Measurements from ENCODE around the gene TC2N.
"Not testable (repeated sequence)": the region's sequence is repeated elsewhere in the genome, so short reads cannot be mapped to it uniquely, and the experiment has no call there.

Gene TC2N

GRCh38 chr14:91857614-91858013, 9.7 kb downstream of the TC2N start:
- H3K27ac Mint-ChIP-seq (ENCODE audit: low read depth), result peak overlapping the region; percentile 42
- H3K4me3 Mint-ChIP-seq, result peak overlapping the region; percentile 57
- ATAC-seq (replicated peaks; ENCODE audit: extremely low read depth, poor library complexity, severe bottlenecking), result no peak
- H3K4me1 Mint-ChIP-seq, result peaks cover 87% of the 10 kb centered on the region
- no peak for DNase-seq (ENCODE audit: low spot score in 2 of 2)
- H3K9me3 Mint-ChIP-seq, result no peaks in the 10 kb centered on the region
- H3K27me3 Mint-ChIP-seq, result no peaks in the 10 kb centered on the region
- H3K36me3 Mint-ChIP-seq (ENCODE audit: insufficient read depth), result peaks cover 65% of the 10 kb centered on the region

- no peaks in the 10 kb centered on the region for H3K27me3 Mint-ChIP-seq
- no peak for DNase-seq (ENCODE audit: low spot score in 2 of 2)
- peak overlapping the region; percentile 39 for H3K4me3 Mint-ChIP-seq
- no peaks in the 10 kb centered on the region for H3K9me3 Mint-ChIP-seq
- no peak for ATAC-seq (replicated peaks; ENCODE audit: extremely low read depth, poor library complexity, severe bottlenecking)
- H3K4me1 Mint-ChIP-seq, result peaks cover 73% of the 10 kb centered on the region
- peaks cover 63% of the 10 kb centered on the region for H3K36me3 Mint-ChIP-seq (ENCODE audit: insufficient read depth)
- peak overlapping the region; percentile 70 for H3K27ac Mint-ChIP-seq (ENCODE audit: low read depth)
Observed at GRCh38 chr14:91854327-91854934, 12.9 kb downstream of the TC2N start.

GRCh38 chr14:91851563-91851962, 15.8 kb downstream of the TC2N start:
- ATAC-seq (replicated peaks; ENCODE audit: extremely low read depth, poor library complexity, severe bottlenecking), result no peak
- Mint-ChIP-seq H3K27me3 (no peaks in the 10 kb centered on the region), H3K36me3 (ENCODE audit: insufficient read depth) (peaks cover 58% of the 10 kb centered on the region), H3K9me3 (no peaks in the 10 kb centered on the region), H3K27ac (ENCODE audit: low read depth) (peak overlapping the region; percentile 37), H3K4me1 (peaks cover 72% of the 10 kb centered on the region), H3K4me3 (no peak overlapping the region)
- DNase-seq (ENCODE audit: low spot score in 2 of 2), result no peak

GRCh38 chr14:91848504-91849001, 18.8 kb downstream of the TC2N start:
- peaks cover 61% of the 10 kb centered on the region for H3K4me1 Mint-ChIP-seq
- peaks cover 63% of the 10 kb centered on the region for H3K36me3 Mint-ChIP-seq (ENCODE audit: insufficient read depth)
- no peaks in the 10 kb centered on the region for H3K27me3 Mint-ChIP-seq
- H3K27ac Mint-ChIP-seq (ENCODE audit: low read depth), result no peak overlapping the region
- H3K9me3 Mint-ChIP-seq, result no peaks in the 10 kb centered on the region
- no peak for DNase-seq (ENCODE audit: low spot score in 2 of 2)
- no peak overlapping the region for H3K4me3 Mint-ChIP-seq
- no peak for ATAC-seq (replicated peaks; ENCODE audit: extremely low read depth, poor library complexity, severe bottlenecking)

- Mint-ChIP-seq H3K9me3 (no peaks in the 10 kb centered on the region), H3K27ac (ENCODE audit: low read depth) (no peak overlapping the region), H3K4me3 (no peak overlapping the region), H3K27me3 (no peaks in the 10 kb centered on the region), H3K4me1 (peaks cover 58% of the 10 kb centered on the region), H3K36me3 (ENCODE audit: insufficient read depth) (peaks cover 65% of the 10 kb centered on the region)
- DNase-seq (ENCODE audit: low spot score in 2 of 2), result no peak
- ATAC-seq (replicated peaks; ENCODE audit: extremely low read depth, poor library complexity, severe bottlenecking), result no peak
Observed at GRCh38 chr14:91847693-91848092, 19.6 kb downstream of the TC2N start.

GRCh38 chr14:91845652-91846051, 21.7 kb downstream of the TC2N start:
- Mint-ChIP-seq H3K4me3 (no peak overlapping the region), H3K27ac (ENCODE audit: low read depth) (peak overlapping the region; percentile 5), H3K27me3 (no peaks in the 10 kb centered on the region), H3K4me1 (peaks cover 64% of the 10 kb centered on the region), H3K36me3 (ENCODE audit: insufficient read depth) (peaks cover 58% of the 10 kb centered on the region), H3K9me3 (no peaks in the 10 kb centered on the region)
- no peak for ATAC-seq (replicated peaks; ENCODE audit: extremely low read depth, poor library complexity, severe bottlenecking)
- no peak for DNase-seq (ENCODE audit: low spot score in 2 of 2)

- DNase-seq (ENCODE audit: low spot score in 2 of 2); H3K9me3 Mint-ChIP-seq; H3K27me3 Mint-ChIP-seq; H3K27ac Mint-ChIP-seq (ENCODE audit: low read depth); ATAC-seq (replicated peaks; ENCODE audit: extremely low read depth, poor library complexity, severe bottlenecking); H3K4me3 Mint-ChIP-seq: not testable (repeated sequence)
- H3K36me3 Mint-ChIP-seq (ENCODE audit: insufficient read depth), result peaks cover 58% of the 10 kb centered on the region
- peaks cover 70% of the 10 kb centered on the region for H3K4me1 Mint-ChIP-seq
Observed at GRCh38 chr14:91845056-91845455, 22.3 kb downstream of the TC2N start.

- Mint-ChIP-seq H3K27me3 (no peaks in the 10 kb centered on the region), H3K36me3 (ENCODE audit: insufficient read depth) (peaks cover 57% of the 10 kb centered on the region), H3K4me1 (peaks cover 72% of the 10 kb centered on the region), H3K9me3 (no peaks in the 10 kb centered on the region), H3K4me3 (no peak overlapping the region), H3K27ac (ENCODE audit: low read depth) (no peak overlapping the region)
- ATAC-seq (replicated peaks; ENCODE audit: extremely low read depth, poor library complexity, severe bottlenecking), result no peak
- no peak for DNase-seq (ENCODE audit: low spot score in 2 of 2)
Observed at GRCh38 chr14:91844029-91844428, 23.3 kb downstream of the TC2N start.

- H3K27me3 Mint-ChIP-seq, result no peaks in the 10 kb centered on the region
Observed at GRCh38 chr14:91843437-91843836, 23.9 kb downstream of the TC2N start.

GRCh38 chr14:91841065-91841464, 26.3 kb downstream of the TC2N start:
- Mint-ChIP-seq H3K4me3 (no peak overlapping the region), H3K4me1 (peaks cover 74% of the 10 kb centered on the region), H3K27me3 (no peaks in the 10 kb centered on the region), H3K9me3 (no peaks in the 10 kb centered on the region), H3K27ac (ENCODE audit: low read depth) (peak overlapping the region; percentile 44), H3K36me3 (ENCODE audit: insufficient read depth) (peaks cover 48% of the 10 kb centered on the region)
- no peak for ATAC-seq (replicated peaks; ENCODE audit: extremely low read depth, poor library complexity, severe bottlenecking)
- no peak for DNase-seq (ENCODE audit: low spot score in 2 of 2)

More at GRCh38 chr14:91843437-91843836, 23.9 kb downstream of the TC2N start:
- DNase-seq (ENCODE audit: low spot score in 2 of 2), result no peak
- Mint-ChIP-seq H3K4me1 (peaks cover 72% of the 10 kb centered on the region), H3K36me3 (ENCODE audit: insufficient read depth) (peaks cover 60% of the 10 kb centered on the region), H3K9me3 (no peaks in the 10 kb centered on the region), H3K4me3 (no peak overlapping the region), H3K27ac (ENCODE audit: low read depth) (no peak overlapping the region)
- ATAC-seq (replicated peaks; ENCODE audit: extremely low read depth, poor library complexity, severe bottlenecking), result no peak

- H3K27me3 Mint-ChIP-seq, result no peaks in the 10 kb centered on the region
- DNase-seq (ENCODE audit: low spot score in 2 of 2) (no peak), ATAC-seq (replicated peaks; ENCODE audit: extremely low read depth, poor library complexity, severe bottlenecking) (no peak)
- H3K9me3 Mint-ChIP-seq, result no peaks in the 10 kb centered on the region
- H3K27ac Mint-ChIP-seq (ENCODE audit: low read depth), result no peak overlapping the region
- peaks cover 45% of the 10 kb centered on the region for H3K36me3 Mint-ChIP-seq (ENCODE audit: insufficient read depth)
- H3K4me1 Mint-ChIP-seq, result peaks cover 79% of the 10 kb centered on the region
- H3K4me3 Mint-ChIP-seq, result no peak overlapping the region
Observed at GRCh38 chr14:91839749-91840148, 27.6 kb downstream of the TC2N start.

GRCh38 chr14:91837076-91837475, 30.3 kb downstream of the TC2N start:
- H3K9me3 Mint-ChIP-seq, result no peaks in the 10 kb centered on the region
- H3K36me3 Mint-ChIP-seq (ENCODE audit: insufficient read depth), result peaks cover 35% of the 10 kb centered on the region
- H3K27me3 Mint-ChIP-seq, result no peaks in the 10 kb centered on the region
- H3K27ac Mint-ChIP-seq (ENCODE audit: low read depth), result peak overlapping the region; percentile 63
- ATAC-seq (replicated peaks; ENCODE audit: extremely low read depth, poor library complexity, severe bottlenecking), result no peak
- peak overlapping the region; percentile 84 for H3K4me3 Mint-ChIP-seq
- no peak for DNase-seq (ENCODE audit: low spot score in 2 of 2)
- H3K4me1 Mint-ChIP-seq, result peaks cover 81% of the 10 kb centered on the region

Data from central memory CD8-positive, alpha-beta T cell (primary cell).